Fibroblast of the aortic adventitia (primary cell): ENCODE results near the gene CEBPG. TPM values are rescaled to one million over a fixed set of nuclear protein-coding genes. Genes with fewer than 3 reads are reported as not detected.

Source experiments
- DNase-seq: peaks from one replicate; pipeline ENCODE4 v3.0.0-alpha.2; 2010; ENCODE audit warnings: low read depth
- H3K4me3 ChIP-seq: 2 replicates; pipeline ENCODE4 v1.5.1; 2011; ENCODE audit warnings: low read depth, mild to moderate bottlenecking, control low read depth, low read length, moderate library complexity
- CTCF ChIP-seq: IDR thresholded peaks from 2 replicates; pipeline ENCODE4 v1.5.1; 2011; ENCODE audit warnings: mild to moderate bottlenecking, low read length, control low read depth, inconsistent platforms; ENCODE audit not compliant: insufficient read depth
- total RNA-seq: library from RNA; depleted of rRNA; stranded (reverse); fragments of >200 nt; gene quantifications from 2 replicates; pipeline ENCODE4 v1.2.3, GENCODE V29; 2012; ENCODE audit warnings: low replicate concordance

The CEBPG gene
- 13.8 and 32.8 TPM in 2 replicates for total RNA-seq

GRCh38 chr19:33373453-33374235 is at the start of gene CEBPG:
Gene CEBPG, plus strand, starts transcription at chr19:33373709. Its CDS starts 5,531 bp downstream, at chr19:33379240.
- DNase-seq = peak; percentile 90
- H3K4me3 ChIP-seq = peak within 1 kb of the TSS; percentile 97
- no peak for TF ChIP-seq CTCF

- no peak overlapping the region for H3K4me3 ChIP-seq
- TF ChIP-seq CTCF = no peak
- DNase-seq = no peak
These were observed 48.9 kb upstream of the CEBPG start for GRCh38 chr19:33324628-33325027.

DNA sequence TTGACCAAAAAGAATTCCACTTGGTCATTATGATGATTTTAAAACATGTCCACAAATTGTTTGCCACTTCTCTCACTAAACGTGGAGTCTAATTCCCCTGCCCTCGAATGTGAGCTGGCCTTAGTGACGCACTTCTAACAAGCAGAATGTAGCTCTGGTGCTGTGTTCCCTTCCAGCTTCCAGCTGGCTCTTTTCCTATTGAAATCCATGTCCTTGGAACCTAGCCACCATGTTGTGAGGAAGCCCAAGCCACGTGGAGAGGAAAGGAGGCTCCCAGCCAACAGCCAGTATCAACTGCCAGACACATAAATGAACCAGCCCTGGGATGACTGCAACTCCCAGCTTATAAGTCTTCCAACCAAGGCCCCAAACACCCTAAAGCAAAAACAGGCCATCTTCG is 47.6 kb upstream of the CEBPG start:
- peak; percentile 92 for DNase-seq
- TF ChIP-seq CTCF = no peak
- H3K4me3 ChIP-seq = no peak overlapping the region

DNA sequence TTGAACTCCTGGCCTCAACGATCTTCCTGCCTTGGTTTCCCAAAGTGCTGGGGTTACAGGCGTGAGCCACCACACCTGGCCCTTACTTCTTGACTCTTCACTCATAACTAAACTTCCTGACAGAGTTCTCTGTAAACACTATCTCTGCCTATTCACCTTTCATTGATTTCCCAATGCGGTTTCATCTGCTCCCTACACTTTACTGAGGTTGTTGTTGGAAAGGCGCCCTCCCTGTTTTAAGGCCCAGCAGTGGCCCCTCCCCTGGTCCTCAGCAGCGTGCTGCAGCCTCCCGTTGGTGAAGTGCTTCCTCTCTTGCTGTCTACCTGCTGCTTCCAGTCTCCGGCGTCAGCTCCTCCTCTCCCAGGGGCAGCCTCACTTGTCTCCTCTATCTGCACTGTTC is 44.4 kb upstream of the CEBPG start:
- no peak for TF ChIP-seq CTCF
- H3K4me3 ChIP-seq = no peak overlapping the region
- no peak for DNase-seq

- no peak for TF ChIP-seq CTCF
- H3K4me3 ChIP-seq = no peak overlapping the region
- no peak for DNase-seq
These were observed 43.8 kb upstream of the CEBPG start for GRCh38 chr19:33329736-33330135.

DNA sequence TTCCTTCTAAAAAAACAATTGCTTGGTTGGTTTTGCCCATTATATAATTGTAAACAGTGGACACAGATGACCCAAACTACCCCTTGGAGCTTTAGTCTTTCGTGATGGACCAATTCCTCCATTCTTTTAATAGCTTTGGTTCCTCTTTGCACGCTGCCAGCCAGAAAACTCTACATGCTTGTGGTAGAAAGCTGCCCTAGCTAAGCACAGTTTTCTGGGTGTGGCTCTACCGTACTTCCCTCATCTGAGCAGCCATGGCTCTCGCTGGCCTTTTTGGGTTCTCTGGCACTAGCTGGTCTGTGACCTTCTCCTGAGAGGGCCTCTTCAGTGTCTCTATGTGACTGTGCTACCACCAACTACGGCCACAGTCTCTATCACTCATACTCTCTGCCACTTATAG is 41.3 kb upstream of the CEBPG start:
- H3K4me3 ChIP-seq = no peak overlapping the region
- no peak for TF ChIP-seq CTCF
- no peak for DNase-seq

GRCh38 chr19:33333151-33333550 is 40.4 kb upstream of the CEBPG start:
- no peak for DNase-seq
- H3K4me3 ChIP-seq = no peak overlapping the region
- TF ChIP-seq CTCF = no peak
